H9 (cell line): Measurements from ENCODE around the gene NLE1. TPM values are rescaled to one million over a fixed set of nuclear protein-coding genes. Genes with fewer than 3 reads are reported as not detected.

Source experiments
- DNase-seq: peaks from one replicate; pipeline ENCODE4 v3.0.0-alpha.2; 2017
- H2AFZ ChIP-seq: one replicate; pipeline ENCODE4 v1.6.1; 2013; ENCODE audit warnings: mild to moderate bottlenecking, low read length, control low read depth, moderate library complexity
- H2AK5ac ChIP-seq: 2 replicates; pipeline ENCODE4 v1.6.1; 2013; ENCODE audit warnings: low read length, control low read depth, mixed read lengths; ENCODE audit not compliant: insufficient read length
- H2BK120ac ChIP-seq: one replicate; pipeline ENCODE4 v1.6.1; 2013; ENCODE audit warnings: low read depth, mild to moderate bottlenecking, low read length, control low read depth, inconsistent platforms; ENCODE audit not compliant: poor library complexity, severe bottlenecking
- H2BK12ac ChIP-seq: 2 replicates; pipeline ENCODE4 v1.6.1; 2013; ENCODE audit warnings: low read length, control low read depth, mixed read lengths, low read depth; ENCODE audit not compliant: insufficient read length
- H2BK15ac ChIP-seq: 2 replicates; pipeline ENCODE4 v1.6.1; 2013; ENCODE audit warnings: low read depth, low read length, control low read depth
- H2BK20ac ChIP-seq: one replicate; pipeline ENCODE4 v1.6.1; 2013; ENCODE audit warnings: low read depth, mild to moderate bottlenecking, low read length, control low read depth, inconsistent platforms; ENCODE audit not compliant: poor library complexity, severe bottlenecking
- H2BK5ac ChIP-seq: 2 replicates; pipeline ENCODE4 v1.6.1; 2013; ENCODE audit warnings: low read length, control low read depth, mixed read lengths; ENCODE audit not compliant: insufficient read length
- H3K14ac ChIP-seq: 2 replicates; pipeline ENCODE4 v1.6.1; 2013; ENCODE audit warnings: low read length, control low read depth; ENCODE audit not compliant: insufficient read depth
- H3K18ac ChIP-seq: 2 replicates; pipeline ENCODE4 v1.6.1; 2013; ENCODE audit warnings: low read depth, mild to moderate bottlenecking, mixed read lengths, low read length, control low read depth; ENCODE audit not compliant: insufficient read length
- H3K23ac ChIP-seq: 2 replicates; pipeline ENCODE4 v1.6.1; 2013; ENCODE audit warnings: low read length, control low read depth, mixed read lengths, low read depth; ENCODE audit not compliant: insufficient read length
- H3K23me2 ChIP-seq: 2 replicates; pipeline ENCODE4 v1.6.1; 2013; ENCODE audit warnings: low read depth, mild to moderate bottlenecking, mixed read lengths, low read length, control low read depth; ENCODE audit not compliant: insufficient read length, poor library complexity, severe bottlenecking
- H3K27ac ChIP-seq: 2 replicates; pipeline ENCODE4 v1.5.1; 2013; ENCODE audit warnings: low read length, control low read depth, mixed read lengths, low read depth; ENCODE audit not compliant: insufficient read length
- H3K27me3 ChIP-seq: 2 replicates; pipeline ENCODE4 v1.6.1; 2013; ENCODE audit warnings: low read length, control low read depth, inconsistent platforms; ENCODE audit not compliant: insufficient read depth
- H3K4ac ChIP-seq: 2 replicates; pipeline ENCODE4 v1.6.1; 2013; ENCODE audit warnings: low read depth, mild to moderate bottlenecking, control low read depth, inconsistent platforms, low read length, moderate library complexity
- H3K4me1 ChIP-seq: 2 replicates; pipeline ENCODE4 v1.6.1; 2013; ENCODE audit warnings: low read length, control low read depth, inconsistent platforms; ENCODE audit not compliant: insufficient read depth
- H3K4me2 ChIP-seq: 2 replicates; pipeline ENCODE4 v1.6.1; 2013; ENCODE audit warnings: low read length, control low read depth, mixed read lengths; ENCODE audit not compliant: insufficient read length, insufficient read depth
- H3K56ac ChIP-seq: 2 replicates; pipeline ENCODE4 v1.6.1; 2013; ENCODE audit warnings: low read depth, mild to moderate bottlenecking, mixed read lengths, low read length, control low read depth; ENCODE audit not compliant: insufficient read length
- H3K79me1 ChIP-seq: 2 replicates; pipeline ENCODE4 v1.6.1; 2013; ENCODE audit warnings: low read depth, mild to moderate bottlenecking, moderate library complexity, low read length, control low read depth, inconsistent platforms; ENCODE audit not compliant: insufficient read depth, poor library complexity, severe bottlenecking
- H3K79me2 ChIP-seq: 2 replicates; pipeline ENCODE4 v1.6.1; 2013; ENCODE audit warnings: low read length, control low read depth, inconsistent platforms; ENCODE audit not compliant: insufficient read depth
- H3K9ac ChIP-seq: 2 replicates; pipeline ENCODE4 v1.6.1; 2013; ENCODE audit warnings: low read length, control low read depth, mixed read lengths; ENCODE audit not compliant: insufficient read length; ENCODE audit errors: extremely low read depth
- H3K9me3 ChIP-seq: one replicate; pipeline ENCODE4 v1.6.1; 2013; ENCODE audit warnings: low read depth, low read length, inconsistent platforms; ENCODE audit not compliant: control insufficient read depth
- H3T11ph ChIP-seq: one replicate; pipeline ENCODE4 v1.6.1; 2013; ENCODE audit warnings: mild to moderate bottlenecking, low read length, control low read depth, inconsistent platforms
- H4K20me1 ChIP-seq: one replicate; pipeline ENCODE4 v1.6.1; 2013; ENCODE audit not compliant: control insufficient read depth, insufficient read length, insufficient read depth
- H4K5ac ChIP-seq: 2 replicates; pipeline ENCODE4 v1.6.1; 2013; ENCODE audit warnings: low read depth, mild to moderate bottlenecking, mixed read lengths, low read length, control low read depth; ENCODE audit not compliant: insufficient read length
- H4K8ac ChIP-seq: replicated peaks from 2 replicates; pipeline ENCODE4 v1.6.1; 2013; ENCODE audit warnings: low read length, control low read depth, mixed read lengths, low read depth; ENCODE audit not compliant: insufficient read length
- H4K91ac ChIP-seq: 2 replicates; pipeline ENCODE4 v1.6.1; 2013; ENCODE audit warnings: low read depth, mild to moderate bottlenecking, moderate library complexity, mixed read lengths, low read length, control low read depth; ENCODE audit not compliant: insufficient read length
- H3K27ac Mint-ChIP-seq, 3 experiments: 2 replicates in 2 of 3; 3 replicates in 1 of 3; pipeline ENCODE4 v1.8.0; 2020 to 2021; ENCODE audit warnings: mixed read lengths in 3 of 3, mild to moderate bottlenecking in 1 of 3, moderate library complexity in 1 of 3
- H3K27me3 Mint-ChIP-seq: 2 replicates; pipeline ENCODE4 v1.8.0; 2021; ENCODE audit warnings: low read depth, mild to moderate bottlenecking, moderate library complexity, mixed read lengths
- H3K36me3 Mint-ChIP-seq, 3 experiments: 2 replicates in 2 of 3; 3 replicates in 1 of 3; pipeline ENCODE4 v1.8.0; 2020 to 2021; ENCODE audit warnings: low read depth in 3 of 3, mixed read lengths in 3 of 3; ENCODE audit not compliant: insufficient read depth in 1 of 3
- H3K4me1 Mint-ChIP-seq, 2 experiments: 2 replicates each; pipeline ENCODE4 v1.8.0; 2020; ENCODE audit warnings: mixed read lengths in 2 of 2
- H3K4me3 Mint-ChIP-seq, 2 experiments: 2 replicates in 1 of 2; 3 replicates in 1 of 2; pipeline ENCODE4 v1.8.0; 2020 to 2021; ENCODE audit warnings: mild to moderate bottlenecking in 2 of 2, mixed read lengths in 2 of 2, moderate library complexity in 1 of 2
- H3K9me3 Mint-ChIP-seq, 2 experiments: 2 replicates in 1 of 2; 3 replicates in 1 of 2; pipeline ENCODE4 v1.8.0; 2020; ENCODE audit warnings: mild to moderate bottlenecking in 2 of 2, mixed read lengths in 2 of 2, moderate library complexity in 1 of 2
- CTCF ChIP-seq: fragments of 200-600 bp; sonication (generic); conservative IDR thresholded peaks from 3 replicates; pipeline ENCODE4 v1.8.0; 2021; ENCODE audit warnings: antibody characterized with exemption, mild to moderate bottlenecking
- WGBS: extraction: QIAGEN DNeasy Blood & Tissue Kit; methylation state at CpG from one replicate; pipeline ENCODE4 v1.1.7; 2013; ENCODE audit warnings: missing lambda C conversion rate, low lambda C conversion rate, mixed read lengths; ENCODE audit not compliant: insufficient read length; ENCODE audit errors: extremely low coverage; 5-methylcytosine and 5-hydroxymethylcytosine counted together
- total RNA-seq: library from RNA; stranded (reverse); gene quantifications from 2 replicates; pipeline ENCODE4 v1.2.1, GENCODE V29; 2021

The NLE1 gene
- total RNA-seq, 1 experiment from 2014 or later, result 43.9 TPM

DNA sequence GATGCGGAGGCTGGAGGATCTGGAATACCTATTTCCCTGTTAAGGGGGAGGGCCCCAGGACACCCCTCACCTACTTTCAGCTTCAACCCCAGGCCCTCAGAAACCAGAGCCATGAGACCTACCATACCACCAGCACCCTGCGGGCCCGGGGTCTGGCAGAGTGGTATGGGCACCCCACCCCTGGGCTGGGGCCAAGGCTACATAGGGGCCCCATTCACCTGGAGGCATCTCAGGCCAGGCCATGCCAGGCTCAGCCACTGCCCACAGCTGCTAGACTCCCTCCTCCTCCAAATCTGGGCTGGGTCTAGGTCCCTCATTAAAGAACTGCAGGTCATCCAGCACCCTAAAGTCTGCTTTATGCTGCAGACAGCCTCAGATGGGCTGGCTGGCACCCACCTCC is 11.7 kb downstream of the NLE1 start:
- Histone ChIP-seq H2BK5ac (no peak overlapping the region), H3K14ac (no peak overlapping the region), H3K23me2 (no peaks in the 10 kb centered on the region), H3K79me2 (no peaks in the 10 kb centered on the region), H2AFZ (no peak overlapping the region), H2BK20ac (no peak overlapping the region), H3K9ac (no peak overlapping the region), H3K23ac (no peak overlapping the region), H3K18ac (no peak overlapping the region), H3K4me2 (no peak overlapping the region), H3K27ac (no peak overlapping the region), H3K4me1 (no peaks in the 10 kb centered on the region), H4K5ac (no peak overlapping the region), H3K79me1 (no peaks in the 10 kb centered on the region), H4K91ac (no peak overlapping the region), H2BK12ac (no peak overlapping the region), H3K4ac (no peak overlapping the region), H2AK5ac (no peak overlapping the region), H3K9me3 (no peaks in the 10 kb centered on the region), H4K8ac (no peak overlapping the region), H3K27me3 (no peaks in the 10 kb centered on the region), H4K20me1 (no peaks in the 10 kb centered on the region), H3T11ph (no peak overlapping the region), H2BK120ac (no peak overlapping the region), H3K56ac (no peak overlapping the region), H2BK15ac (no peak overlapping the region)
- peaks cover 7% of the 10 kb centered on the region for H3K27me3 Mint-ChIP-seq
- WGBS, result no CpG with 5 or more reads among the region's 3 CpGs
- 0 out of 7 replicates have a peak overlapping the region, but pooled peaks of 1 of the 3 experiments have one; percentile 48 for H3K27ac Mint-ChIP-seq
- no peak overlapping the region for H3K4me3 Mint-ChIP-seq
- no peaks in the 10 kb centered on the region for H3K4me1 Mint-ChIP-seq
- H3K9me3 Mint-ChIP-seq, result no peaks in the 10 kb centered on the region; a peak in 1 of 5 replicates
- no peak for TF ChIP-seq CTCF
- peaks cover 39 to 54% (median 43%) of the 10 kb centered on the region in 3 experiments for H3K36me3 Mint-ChIP-seq
- no peak for DNase-seq
